Measurements from ENCODE around the gene NHS.

NHS gene

GRCh38 chrX:17674601-17675000 is 299.6 kb downstream of the NHS start:
- in situ Hi-C loops (cut with MboI; ENCODE audit: low pct_unique_long_range_greater_than_20kb, low sequenced_read_pairs), result no loop called here
- DNase-seq, result no peak

- in situ Hi-C loops (cut with MboI; ENCODE audit: low pct_unique_long_range_greater_than_20kb, low sequenced_read_pairs), result no loop called here
Observed at GRCh38 chrX:17679261-17679660, 304.3 kb downstream of the NHS start.

GRCh38 chrX:17679820-17680219 is 304.8 kb downstream of the NHS start:
- in situ Hi-C loops (cut with MboI; ENCODE audit: low pct_unique_long_range_greater_than_20kb, low sequenced_read_pairs), result no loop called here
- DNase-seq, result no peak

More at GRCh38 chrX:17679261-17679660, 304.3 kb downstream of the NHS start:
- DNase-seq, result no peak

DNA sequence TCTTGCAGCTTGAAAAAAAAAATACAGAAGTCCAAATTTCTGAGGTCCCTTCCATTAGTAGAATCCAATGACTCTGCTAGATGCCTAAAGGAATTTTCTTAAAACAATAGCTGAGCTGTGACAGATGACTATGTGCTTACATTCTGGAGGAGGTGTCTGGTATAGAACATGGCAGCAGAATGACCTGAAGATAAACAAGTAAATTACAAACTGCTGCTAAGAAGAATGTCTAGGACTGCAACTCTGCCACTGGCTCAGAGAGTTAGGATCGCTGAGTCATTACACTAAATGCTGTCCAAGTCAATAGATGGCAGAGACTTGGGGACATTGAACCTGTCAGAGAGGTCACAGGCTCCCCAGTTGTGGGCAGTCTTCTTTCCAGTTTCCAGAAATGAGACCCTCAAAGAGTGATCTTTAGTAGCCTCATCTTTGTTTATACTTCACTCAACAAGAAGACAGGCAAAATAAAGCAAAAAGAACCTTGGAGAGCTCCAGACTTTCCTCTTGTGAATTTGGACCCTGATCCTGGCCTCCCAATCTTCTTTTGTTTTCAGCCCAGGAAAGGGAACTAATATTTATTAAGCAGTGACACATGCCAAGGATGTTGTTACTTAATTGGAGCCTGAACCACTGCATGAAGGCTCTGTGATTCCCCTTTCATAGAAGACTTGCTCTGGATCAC is 305.9 kb downstream of the NHS start:
- DNase-seq, result no peak
- in situ Hi-C loops (cut with MboI; ENCODE audit: low pct_unique_long_range_greater_than_20kb, low sequenced_read_pairs), result no loop called here

DNA sequence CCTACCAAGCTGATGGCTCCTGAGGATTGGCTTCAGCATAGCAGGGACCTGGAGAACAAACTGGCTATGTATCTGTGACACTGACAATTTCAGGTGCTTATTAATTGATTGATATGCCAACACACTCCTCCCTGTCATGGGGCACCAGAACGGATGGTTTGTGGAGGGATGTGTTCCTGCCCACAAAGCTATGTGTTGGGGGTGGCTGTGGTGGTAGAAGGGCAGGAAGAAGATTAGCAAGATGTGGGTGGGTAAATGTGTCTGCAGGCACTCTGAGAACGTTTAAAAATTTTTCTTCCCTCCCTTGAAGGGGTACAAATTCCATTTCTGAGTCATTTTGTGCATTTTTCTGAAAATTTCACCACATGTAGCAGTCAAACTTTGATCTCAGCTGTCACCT is 307.3 kb downstream of the NHS start:
- no peak for DNase-seq
- in situ Hi-C loops (cut with MboI; ENCODE audit: low pct_unique_long_range_greater_than_20kb, low sequenced_read_pairs), result no loop called here

GRCh38 chrX:17685026-17685425 is 310.0 kb downstream of the NHS start:
- DNase-seq, result no peak
- in situ Hi-C loops (cut with MboI; ENCODE audit: low pct_unique_long_range_greater_than_20kb, low sequenced_read_pairs), result no loop called here

- in situ Hi-C loops (cut with MboI; ENCODE audit: low pct_unique_long_range_greater_than_20kb, low sequenced_read_pairs), result no loop called here
- no peak for DNase-seq
Observed at GRCh38 chrX:17687648-17688047, 312.6 kb downstream of the NHS start.

DNA sequence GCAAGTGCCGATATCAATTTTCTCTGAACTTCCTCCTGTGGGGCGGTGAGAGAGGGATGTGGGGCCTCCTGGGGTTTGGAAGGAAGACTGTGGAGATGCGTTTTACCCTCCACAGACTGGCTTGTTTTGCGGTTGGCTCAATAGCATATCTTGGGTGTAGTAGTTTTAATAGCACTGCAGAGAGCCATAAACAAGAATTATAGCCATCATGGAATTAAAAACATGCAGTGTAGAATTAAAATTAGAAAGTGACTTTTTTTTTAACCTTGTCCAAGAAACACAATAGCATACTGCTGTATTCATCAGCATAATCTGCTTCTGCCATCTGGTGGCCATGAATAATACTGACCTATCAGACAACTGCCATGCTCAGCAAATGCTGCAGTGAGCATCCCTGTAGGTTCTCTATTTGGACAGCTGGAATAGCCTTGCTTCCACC is 315.0 kb downstream of the NHS start:
- peak; percentile 53 for DNase-seq
- in situ Hi-C loops (cut with MboI; ENCODE audit: low pct_unique_long_range_greater_than_20kb, low sequenced_read_pairs), result no loop called here

DNA sequence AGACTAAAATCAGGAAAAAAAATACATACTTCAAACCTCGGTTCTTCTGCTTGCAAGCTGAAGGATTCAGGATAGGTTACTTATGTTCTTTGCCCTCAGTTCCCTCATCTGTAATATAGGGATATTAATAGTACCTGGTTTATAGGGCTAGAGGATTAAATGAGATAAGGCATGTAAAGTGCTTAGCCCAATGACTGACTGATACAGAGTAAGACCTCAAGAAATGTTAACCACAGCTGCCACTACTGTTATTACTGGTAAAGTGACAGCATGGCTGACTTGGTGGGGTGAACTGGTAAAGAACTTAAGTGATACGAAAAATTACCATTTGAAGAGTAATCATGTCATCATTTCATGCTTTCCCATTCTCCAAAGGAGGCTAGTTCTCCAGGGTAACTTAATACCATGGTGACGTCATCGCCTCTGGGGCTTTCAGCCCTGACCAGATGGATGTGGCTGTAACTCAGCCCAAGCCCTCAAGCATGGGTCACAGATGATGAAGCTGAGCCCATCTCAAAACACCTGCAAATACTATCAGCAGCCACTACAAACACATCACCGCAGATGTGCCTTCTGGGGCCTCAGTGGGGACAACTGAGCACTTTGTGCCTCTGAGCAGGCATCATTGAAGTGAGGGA is 317.8 kb downstream of the NHS start:
- in situ Hi-C loops (cut with MboI; ENCODE audit: low pct_unique_long_range_greater_than_20kb, low sequenced_read_pairs), result no loop called here
- no peak for DNase-seq

DNA sequence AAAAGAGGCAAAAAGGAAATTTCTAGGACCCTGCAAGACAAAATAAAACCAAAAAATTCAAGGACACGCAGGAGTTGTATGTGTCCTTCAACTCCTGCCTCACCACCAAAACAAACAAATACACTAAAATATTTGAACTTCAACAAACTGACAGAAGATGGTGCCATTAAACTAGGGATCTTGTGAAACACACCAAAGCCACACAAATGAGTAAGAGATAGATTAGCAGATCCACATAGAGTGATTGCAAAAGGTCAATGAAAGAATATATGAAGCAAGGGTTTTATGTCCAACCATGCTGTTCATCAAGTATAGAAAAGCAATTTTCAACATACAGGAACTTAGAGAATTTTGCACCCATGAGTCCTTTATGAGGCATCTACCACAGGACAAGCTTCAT is 322.2 kb downstream of the NHS start:
- peak; percentile 3 for DNase-seq
- in situ Hi-C loops (cut with MboI; ENCODE audit: low pct_unique_long_range_greater_than_20kb, low sequenced_read_pairs), result no loop called here

DNA sequence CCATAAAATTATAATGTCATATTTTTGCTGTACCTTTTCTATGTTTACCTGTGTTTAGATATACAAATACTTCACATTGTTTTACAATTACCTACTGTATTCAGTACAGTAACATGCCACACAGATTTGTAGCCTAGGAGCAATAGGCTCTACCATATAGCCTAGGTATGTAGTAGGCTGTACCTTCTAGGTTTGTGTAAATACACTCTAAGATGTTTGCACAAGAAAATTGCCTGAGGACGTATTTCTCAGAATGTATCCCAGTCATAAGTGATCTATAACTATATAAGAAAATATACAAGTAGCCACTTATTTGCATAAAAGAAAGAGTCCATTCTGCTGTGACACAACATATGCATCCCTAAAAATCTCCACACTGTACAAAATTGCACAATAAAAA is 326.0 kb downstream of the NHS start:
- no peak for DNase-seq
- in situ Hi-C loops (cut with MboI; ENCODE audit: low pct_unique_long_range_greater_than_20kb, low sequenced_read_pairs), result no loop called here

GRCh38 chrX:17703201-17703600 is 328.2 kb downstream of the NHS start:
- DNase-seq, result no peak
- in situ Hi-C loops (cut with MboI; ENCODE audit: low pct_unique_long_range_greater_than_20kb, low sequenced_read_pairs), result no loop called here

DNA sequence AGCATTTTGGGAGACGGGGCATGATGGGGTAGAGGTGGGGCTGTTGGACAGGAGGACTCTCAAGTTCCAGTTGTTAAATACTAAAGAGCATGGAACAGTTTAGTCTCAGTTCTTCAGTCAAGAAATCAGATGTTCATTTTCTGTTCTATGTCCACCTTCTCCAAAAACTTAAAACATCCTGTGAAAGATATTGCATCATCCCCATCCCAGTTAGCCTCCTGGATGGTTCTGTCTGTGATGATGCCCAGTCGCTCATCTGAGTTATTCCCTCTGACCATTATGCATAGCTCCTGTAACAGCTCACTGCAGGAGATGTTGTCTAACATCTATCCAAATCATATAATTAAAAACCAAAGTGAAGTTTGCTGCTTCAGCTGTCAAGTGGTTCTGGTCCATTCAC is 330.2 kb downstream of the NHS start:
- no peak for DNase-seq
- in situ Hi-C loops (cut with MboI; ENCODE audit: low pct_unique_long_range_greater_than_20kb, low sequenced_read_pairs), result no loop called here

- no peak for DNase-seq
- in situ Hi-C loops (cut with MboI; ENCODE audit: low pct_unique_long_range_greater_than_20kb, low sequenced_read_pairs), result no loop called here
Observed at GRCh38 chrX:17706676-17707075, 331.7 kb downstream of the NHS start.

GRCh38 chrX:17707731-17708130 is 332.7 kb downstream of the NHS start:
- DNase-seq, result no peak
- in situ Hi-C loops (cut with MboI; ENCODE audit: low pct_unique_long_range_greater_than_20kb, low sequenced_read_pairs), result no loop called here

- in situ Hi-C loops (cut with MboI; ENCODE audit: low pct_unique_long_range_greater_than_20kb, low sequenced_read_pairs), result no loop called here
- no peak for DNase-seq
Observed at GRCh38 chrX:17710871-17711301, 335.9 kb downstream of the NHS start.

DNA sequence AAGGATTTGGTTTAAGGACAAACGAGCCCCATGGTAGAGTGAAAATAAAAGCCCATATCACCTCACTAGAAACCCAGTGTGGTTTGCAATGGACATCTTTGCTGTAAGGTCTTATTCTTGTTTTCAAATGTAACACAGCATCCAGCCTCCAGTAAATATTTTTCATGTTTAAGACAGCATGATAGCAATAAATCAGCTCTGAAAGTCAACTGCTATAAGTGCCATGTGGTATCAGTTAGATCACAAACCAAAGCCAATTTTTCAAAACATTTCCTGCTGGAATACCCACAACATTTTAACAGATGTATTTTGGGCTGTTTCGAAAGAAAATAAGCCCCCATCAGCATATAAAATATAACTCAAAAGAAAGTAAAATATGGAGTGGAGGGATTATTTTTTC is 338.3 kb downstream of the NHS start:
- DNase-seq, result no peak
- in situ Hi-C loops (cut with MboI; ENCODE audit: low pct_unique_long_range_greater_than_20kb, low sequenced_read_pairs), result no loop called here

DNA sequence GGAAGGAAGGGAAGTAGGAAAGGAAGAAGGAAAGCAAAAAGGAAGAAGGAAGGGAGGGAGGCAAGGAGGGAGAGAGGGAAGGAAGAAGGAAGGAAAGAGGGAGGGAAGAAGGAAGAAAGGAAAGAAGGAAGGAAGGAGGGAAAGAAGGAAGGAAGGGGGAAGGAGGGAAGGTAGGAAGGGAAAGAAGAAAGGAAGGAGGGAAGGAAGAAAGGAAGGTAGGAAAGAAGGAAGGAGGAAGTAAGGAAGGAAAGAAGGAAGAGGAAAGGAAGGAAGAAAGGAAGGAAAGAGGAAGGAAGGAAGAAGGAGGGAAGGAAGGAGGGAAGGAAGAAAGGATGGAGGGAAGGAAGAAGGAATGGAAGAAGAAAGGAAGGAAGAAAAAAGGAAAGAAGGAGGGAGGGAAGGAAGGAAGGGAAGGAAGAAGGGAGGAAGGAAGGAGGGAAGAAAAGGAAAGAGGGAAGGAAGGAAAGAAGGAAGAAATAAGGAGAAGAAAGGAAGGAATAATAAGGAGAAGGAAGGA is 343.7 kb downstream of the NHS start:
- in situ Hi-C loops (cut with MboI; ENCODE audit: low pct_unique_long_range_greater_than_20kb, low sequenced_read_pairs), result no loop called here
- no peak for DNase-seq

DNA sequence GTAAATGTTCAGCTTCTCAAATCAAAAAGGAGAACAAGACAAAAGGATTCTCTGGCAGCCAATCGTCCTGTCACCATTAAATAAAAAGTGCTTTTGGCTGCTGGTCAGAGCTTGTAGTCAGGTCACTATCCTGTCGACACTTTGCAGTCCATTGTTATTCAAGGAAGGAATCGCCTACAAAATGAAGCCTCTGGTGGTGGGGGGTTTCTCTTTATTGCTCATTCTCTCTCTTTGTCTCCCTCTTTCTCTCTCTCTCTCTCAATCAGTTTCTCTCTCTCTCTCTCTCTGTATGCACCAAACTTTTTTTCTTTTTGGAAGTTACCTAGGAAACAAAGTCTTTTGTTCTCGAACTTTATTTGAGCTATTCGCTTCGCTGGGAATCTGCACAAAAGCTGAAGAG is 344.7 kb downstream of the NHS start:
- no peak for DNase-seq
- in situ Hi-C loops (cut with MboI; ENCODE audit: low pct_unique_long_range_greater_than_20kb, low sequenced_read_pairs), result no loop called here

DNA sequence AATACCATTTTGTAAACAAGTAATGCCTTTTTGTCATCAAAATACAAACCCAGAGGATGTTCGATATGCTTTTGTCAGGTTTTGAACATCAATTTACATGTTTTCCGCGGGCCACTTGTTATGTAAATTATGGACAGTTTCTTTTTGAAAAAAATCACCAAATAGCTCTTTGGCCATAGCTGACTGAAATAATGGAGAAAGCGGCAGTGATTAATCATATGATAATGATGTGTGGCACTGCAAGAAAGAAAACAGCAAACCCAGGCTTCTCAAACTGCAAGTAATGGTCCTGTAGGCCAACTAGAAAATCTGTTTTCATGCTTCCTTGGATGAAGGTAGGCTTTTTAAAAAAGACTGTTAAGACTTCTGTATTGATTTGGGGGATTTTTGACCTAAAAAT is 346.7 kb downstream of the NHS start:
- in situ Hi-C loops (cut with MboI; ENCODE audit: low pct_unique_long_range_greater_than_20kb, low sequenced_read_pairs), result no loop called here
- no peak for DNase-seq

GRCh38 chrX:17725181-17725580 is 350.2 kb downstream of the NHS start:
- in situ Hi-C loops (cut with MboI; ENCODE audit: low pct_unique_long_range_greater_than_20kb, low sequenced_read_pairs), result no loop called here
- DNase-seq, result no peak

Data from KBM-7 (cell line).